GM23338 (cell line): ENCODE measurements around the gene PDE3A.

ENCODE experiments used
- CREB1 ChIP-seq: fragments of 250-450 bp; sonication (Bioruptor Pico); IDR thresholded peaks from 2 replicates; pipeline ENCODE4 v1.5.0; 2020; ENCODE audit warnings: low read depth, mild to moderate bottlenecking, moderate library complexity
- CTCF ChIP-seq, 2 experiments: fragments of 200-600 bp in 1 of 2; sonication (generic) in 1 of 2; conservative IDR thresholded peaks; 2 replicates each; pipeline versions ENCODE4 v1.5.1 to v1.6.1; 2016 to 2017; ENCODE audit warnings: antibody characterized with exemption in 2 of 2, low read depth in 2 of 2, mild to moderate bottlenecking in 2 of 2, moderate library complexity in 1 of 2
- EZH2 ChIP-seq: fragments of 200-600 bp; sonication (generic); IDR thresholded peaks from one replicate; pipeline ENCODE4 v1.8.0; 2017; ENCODE audit warnings: antibody characterized with exemption, mild to moderate bottlenecking, low read depth; ENCODE audit not compliant: unreplicated experiment
- EZH2phosphoT487 ChIP-seq: fragments of 200-600 bp; sonication (generic); IDR thresholded peaks from one replicate; pipeline ENCODE4 v1.8.1; 2018; ENCODE audit warnings: antibody characterized with exemption; ENCODE audit not compliant: unreplicated experiment
- JUNB ChIP-seq: IDR thresholded peaks from one replicate; pipeline ENCODE4 v1.6.1; 2016; ENCODE audit warnings: antibody characterized with exemption; ENCODE audit not compliant: unreplicated experiment
- POLR2AphosphoS5 ChIP-seq: IDR thresholded peaks from 2 replicates; pipeline ENCODE4 v1.6.1; 2016; ENCODE audit warnings: antibody characterized with exemption, low read depth
- REST ChIP-seq: IDR thresholded peaks from one replicate; pipeline ENCODE4 v1.6.1; 2018; ENCODE audit warnings: antibody characterized with exemption; ENCODE audit not compliant: unreplicated experiment
- STAT1 ChIP-seq: IDR thresholded peaks from one replicate; pipeline ENCODE4 v1.6.1; 2016; ENCODE audit warnings: antibody characterized with exemption; ENCODE audit not compliant: unreplicated experiment
- ZNF331 ChIP-seq: fragments of 250-450 bp; sonication (Bioruptor Pico); IDR thresholded peaks from 2 replicates; pipeline ENCODE4 v1.5.0; 2020; ENCODE audit warnings: low read depth, mild to moderate bottlenecking, moderate library complexity
- TF ChIP-seq, protein P1 (sequence below): IDR thresholded peaks from 2 replicates; pipeline ENCODE4 v1.6.1; 2016; ENCODE audit warnings: antibody characterized with exemption
- TF ChIP-seq, protein P2 (sequence below): fragments of 250-450 bp; sonication (Bioruptor Pico); IDR thresholded peaks from 2 replicates; pipeline ENCODE4 v1.5.0; 2020; ENCODE audit warnings: mild to moderate bottlenecking, moderate library complexity

- TF ChIP-seq CTCF (conservative IDR thresholded peaks at IDR 0.05; ENCODE audit: low read depth in 2 of 2) (no peak), EZH2 (no peak), JUNB (no peak), CREB1 (CRISPR knock-in tag) (no peak), ZNF331 (CRISPR knock-in tag) (no peak), REST (no peak), POLR2AphosphoS5 (no peak), STAT1 (no peak), EZH2phosphoT487 (no peak)
- TF ChIP-seq, protein P1, sequence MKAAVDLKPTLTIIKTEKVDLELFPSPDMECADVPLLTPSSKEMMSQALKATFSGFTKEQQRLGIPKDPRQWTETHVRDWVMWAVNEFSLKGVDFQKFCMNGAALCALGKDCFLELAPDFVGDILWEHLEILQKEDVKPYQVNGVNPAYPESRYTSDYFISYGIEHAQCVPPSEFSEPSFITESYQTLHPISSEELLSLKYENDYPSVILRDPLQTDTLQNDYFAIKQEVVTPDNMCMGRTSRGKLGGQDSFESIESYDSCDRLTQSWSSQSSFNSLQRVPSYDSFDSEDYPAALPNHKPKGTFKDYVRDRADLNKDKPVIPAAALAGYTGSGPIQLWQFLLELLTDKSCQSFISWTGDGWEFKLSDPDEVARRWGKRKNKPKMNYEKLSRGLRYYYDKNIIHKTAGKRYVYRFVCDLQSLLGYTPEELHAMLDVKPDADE, result no peak
- TF ChIP-seq, protein P2, sequence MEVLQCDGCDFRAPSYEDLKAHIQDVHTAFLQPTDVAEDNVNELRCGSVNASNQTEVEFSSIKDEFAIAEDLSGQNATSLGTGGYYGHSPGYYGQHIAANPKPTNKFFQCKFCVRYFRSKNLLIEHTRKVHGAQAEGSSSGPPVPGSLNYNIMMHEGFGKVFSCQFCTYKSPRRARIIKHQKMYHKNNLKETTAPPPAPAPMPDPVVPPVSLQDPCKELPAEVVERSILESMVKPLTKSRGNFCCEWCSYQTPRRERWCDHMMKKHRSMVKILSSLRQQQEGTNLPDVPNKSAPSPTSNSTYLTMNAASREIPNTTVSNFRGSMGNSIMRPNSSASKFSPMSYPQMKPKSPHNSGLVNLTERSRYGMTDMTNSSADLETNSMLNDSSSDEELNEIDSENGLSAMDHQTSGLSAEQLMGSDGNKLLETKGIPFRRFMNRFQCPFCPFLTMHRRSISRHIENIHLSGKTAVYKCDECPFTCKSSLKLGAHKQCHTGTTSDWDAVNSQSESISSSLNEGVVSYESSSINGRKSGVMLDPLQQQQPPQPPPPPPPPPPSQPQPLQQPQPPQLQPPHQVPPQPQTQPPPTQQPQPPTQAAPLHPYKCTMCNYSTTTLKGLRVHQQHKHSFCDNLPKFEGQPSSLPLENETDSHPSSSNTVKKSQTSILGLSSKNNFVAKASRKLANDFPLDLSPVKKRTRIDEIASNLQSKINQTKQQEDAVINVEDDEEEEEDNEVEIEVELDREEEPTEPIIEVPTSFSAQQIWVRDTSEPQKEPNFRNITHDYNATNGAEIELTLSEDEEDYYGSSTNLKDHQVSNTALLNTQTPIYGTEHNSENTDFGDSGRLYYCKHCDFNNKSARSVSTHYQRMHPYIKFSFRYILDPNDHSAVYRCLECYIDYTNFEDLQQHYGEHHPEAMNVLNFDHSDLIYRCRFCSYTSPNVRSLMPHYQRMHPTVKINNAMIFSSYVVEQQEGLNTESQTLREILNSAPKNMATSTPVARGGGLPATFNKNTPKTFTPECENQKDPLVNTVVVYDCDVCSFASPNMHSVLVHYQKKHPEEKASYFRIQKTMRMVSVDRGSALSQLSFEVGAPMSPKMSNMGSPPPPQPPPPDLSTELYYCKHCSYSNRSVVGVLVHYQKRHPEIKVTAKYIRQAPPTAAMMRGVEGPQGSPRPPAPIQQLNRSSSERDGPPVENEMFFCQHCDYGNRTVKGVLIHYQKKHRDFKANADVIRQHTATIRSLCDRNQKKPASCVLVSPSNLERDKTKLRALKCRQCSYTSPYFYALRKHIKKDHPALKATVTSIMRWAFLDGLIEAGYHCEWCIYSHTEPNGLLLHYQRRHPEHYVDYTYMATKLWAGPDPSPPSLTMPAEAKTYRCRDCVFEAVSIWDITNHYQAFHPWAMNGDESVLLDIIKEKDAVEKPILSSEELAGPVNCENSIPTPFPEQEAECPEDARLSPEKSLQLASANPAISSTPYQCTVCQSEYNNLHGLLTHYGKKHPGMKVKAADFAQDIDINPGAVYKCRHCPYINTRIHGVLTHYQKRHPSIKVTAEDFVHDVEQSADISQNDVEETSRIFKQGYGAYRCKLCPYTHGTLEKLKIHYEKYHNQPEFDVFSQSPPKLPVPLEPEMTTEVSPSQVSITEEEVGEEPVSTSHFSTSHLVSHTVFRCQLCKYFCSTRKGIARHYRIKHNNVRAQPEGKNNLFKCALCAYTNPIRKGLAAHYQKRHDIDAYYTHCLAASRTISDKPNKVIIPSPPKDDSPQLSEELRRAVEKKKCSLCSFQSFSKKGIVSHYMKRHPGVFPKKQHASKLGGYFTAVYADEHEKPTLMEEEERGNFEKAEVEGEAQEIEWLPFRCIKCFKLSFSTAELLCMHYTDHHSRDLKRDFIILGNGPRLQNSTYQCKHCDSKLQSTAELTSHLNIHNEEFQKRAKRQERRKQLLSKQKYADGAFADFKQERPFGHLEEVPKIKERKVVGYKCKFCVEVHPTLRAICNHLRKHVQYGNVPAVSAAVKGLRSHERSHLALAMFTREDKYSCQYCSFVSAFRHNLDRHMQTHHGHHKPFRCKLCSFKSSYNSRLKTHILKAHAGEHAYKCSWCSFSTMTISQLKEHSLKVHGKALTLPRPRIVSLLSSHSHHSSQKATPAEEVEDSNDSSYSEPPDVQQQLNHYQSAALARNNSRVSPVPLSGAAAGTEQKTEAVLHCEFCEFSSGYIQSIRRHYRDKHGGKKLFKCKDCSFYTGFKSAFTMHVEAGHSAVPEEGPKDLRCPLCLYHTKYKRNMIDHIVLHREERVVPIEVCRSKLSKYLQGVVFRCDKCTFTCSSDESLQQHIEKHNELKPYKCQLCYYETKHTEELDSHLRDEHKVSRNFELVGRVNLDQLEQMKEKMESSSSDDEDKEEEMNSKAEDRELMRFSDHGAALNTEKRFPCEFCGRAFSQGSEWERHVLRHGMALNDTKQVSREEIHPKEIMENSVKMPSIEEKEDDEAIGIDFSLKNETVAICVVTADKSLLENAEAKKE, result no peak
These were observed 336.5 kb downstream of the PDE3A start for GRCh38 chr12:20704860-20705259.
